Astrocyte (in vitro differentiated cells and primary cell): ENCODE results near the gene POC1B. TPM values are rescaled to one million over a fixed set of nuclear protein-coding genes. Genes with fewer than 3 reads are reported as not detected.

Experiments
- DNase-seq: peaks from one replicate; pipeline ENCODE4 v3.0.0-alpha.2; 2010; ENCODE audit warnings: low read depth
- FAIRE-seq: peaks from 2 replicates; lab custom pipeline; 2011; peaks lifted over from hg19 to GRCh38; lab: Jason Lieb, UNC
- H2AFZ ChIP-seq: 2 replicates; pipeline ENCODE4 v1.6.0; 2012; ENCODE audit warnings: low read depth, low read length, inconsistent platforms
- H3K27ac ChIP-seq: 2 replicates; pipeline ENCODE4 v1.5.1; 2011; ENCODE audit warnings: low read depth, low read length, inconsistent platforms
- H3K27me3 ChIP-seq: 2 replicates; pipeline ENCODE4 v1.6.0; 2011; ENCODE audit warnings: low read length, inconsistent platforms; ENCODE audit not compliant: insufficient read depth
- H3K36me3 ChIP-seq: 2 replicates; pipeline ENCODE4 v1.5.1; 2011; ENCODE audit warnings: low read length, inconsistent platforms; ENCODE audit not compliant: insufficient read depth
- H3K4me1 ChIP-seq: 2 replicates; pipeline ENCODE4 v1.5.1; 2011; ENCODE audit warnings: low read length, inconsistent platforms; ENCODE audit not compliant: insufficient read depth
- H3K4me2 ChIP-seq: 2 replicates; pipeline ENCODE4 v1.6.0; 2012; ENCODE audit warnings: low read length, inconsistent platforms
- H3K4me3 ChIP-seq: 2 replicates; pipeline ENCODE4 v1.5.1; 2011; ENCODE audit warnings: low read depth, mild to moderate bottlenecking, low read length, inconsistent platforms; ENCODE audit not compliant: insufficient read depth
- H3K79me2 ChIP-seq: 2 replicates; pipeline ENCODE4 v1.6.0; 2012; ENCODE audit warnings: mild to moderate bottlenecking, low read length, inconsistent platforms; ENCODE audit not compliant: insufficient read depth
- H3K9ac ChIP-seq: 2 replicates; pipeline ENCODE4 v1.6.0; 2012; ENCODE audit warnings: mild to moderate bottlenecking, low read length, inconsistent platforms
- H3K9me3 ChIP-seq: 2 replicates; pipeline ENCODE4 v1.5.1; 2012; ENCODE audit warnings: low read depth, mild to moderate bottlenecking, low read length, inconsistent platforms; ENCODE audit not compliant: insufficient read depth
- H4K20me1 ChIP-seq: 2 replicates; pipeline ENCODE4 v1.6.0; 2012; ENCODE audit warnings: low read length, inconsistent platforms; ENCODE audit not compliant: insufficient read depth
- H3K27ac Mint-ChIP-seq: one replicate; pipeline ENCODE4 v1.8.0; 2021; ENCODE audit warnings: mild to moderate bottlenecking, mixed read lengths; ENCODE audit not compliant: unreplicated experiment
- H3K27me3 Mint-ChIP-seq: one replicate; pipeline ENCODE4 v1.8.0; 2021; ENCODE audit warnings: low read depth, mixed read lengths; ENCODE audit not compliant: unreplicated experiment
- H3K36me3 Mint-ChIP-seq: one replicate; pipeline ENCODE4 v1.8.0; 2021; ENCODE audit warnings: low read depth, mixed read lengths; ENCODE audit not compliant: unreplicated experiment
- H3K4me1 Mint-ChIP-seq: one replicate; pipeline ENCODE4 v1.8.0; 2021; ENCODE audit warnings: low read depth, mixed read lengths; ENCODE audit not compliant: unreplicated experiment
- H3K4me3 Mint-ChIP-seq: one replicate; pipeline ENCODE4 v1.8.0; 2021; ENCODE audit warnings: mild to moderate bottlenecking, moderate library complexity, mixed read lengths; ENCODE audit not compliant: unreplicated experiment
- H3K9me3 Mint-ChIP-seq: one replicate; pipeline ENCODE4 v1.8.0; 2021; ENCODE audit warnings: mild to moderate bottlenecking, mixed read lengths; ENCODE audit not compliant: unreplicated experiment
- EZH2 ChIP-seq: IDR thresholded peaks from 2 replicates; pipeline ENCODE4 v1.6.1; 2012; ENCODE audit warnings: mild to moderate bottlenecking, low read length, inconsistent platforms; ENCODE audit not compliant: insufficient read depth
- total RNA-seq: library from RNA; stranded (reverse); gene quantifications from 2 replicates; pipeline ENCODE4 v1.2.1, GENCODE V29; 2021
- TF ChIP-seq, protein P1 (sequence below): IDR thresholded peaks from 2 replicates; pipeline ENCODE4 v1.5.1; 2011; ENCODE audit warnings: low read depth, mild to moderate bottlenecking, inconsistent platforms, low read length, moderate library complexity; ENCODE audit not compliant: insufficient read depth

The POC1B gene
- total RNA-seq, 1 donor from 2014 or later = 10.6 TPM

DNA sequence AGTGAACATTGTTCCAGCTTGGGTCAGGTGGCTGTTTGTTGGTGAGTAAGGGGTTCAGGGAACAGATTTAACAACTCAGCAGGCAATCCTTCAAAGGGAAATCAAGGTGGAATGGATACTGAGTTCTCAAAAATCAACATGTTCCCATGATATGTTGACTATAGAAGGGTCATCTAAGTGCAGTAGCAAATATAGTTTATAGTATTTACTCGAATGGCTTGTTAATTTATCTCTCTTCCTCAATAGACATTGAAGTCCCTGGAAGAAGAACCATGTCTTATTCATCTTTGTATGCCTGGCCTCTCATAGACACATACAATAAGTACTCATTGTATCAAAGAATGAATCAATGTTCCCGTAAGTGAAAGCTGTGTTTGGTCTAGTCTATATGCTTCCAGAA, 149.0 kb downstream of the POC1B start:
- H3K27ac Mint-ChIP-seq = no peak overlapping the region
- no peaks in the 10 kb centered on the region for H3K9me3 ChIP-seq

GRCh38 chr12:89376202-89376529, 149.7 kb downstream of the POC1B start:
- Histone ChIP-seq H2AFZ (no peak overlapping the region), H3K4me2 (peak overlapping the region; percentile 24), H3K9me3 (no peaks in the 10 kb centered on the region), H3K36me3 (no peaks in the 10 kb centered on the region), H3K9ac (no peak overlapping the region), H3K27me3 (no peaks in the 10 kb centered on the region), H3K4me3 (no peak overlapping the region), H3K27ac (peak overlapping the region; percentile 8), H3K79me2 (no peaks in the 10 kb centered on the region), H4K20me1 (no peaks in the 10 kb centered on the region), H3K4me1 (peaks cover 34% of the 10 kb centered on the region)
- Mint-ChIP-seq H3K4me3 (no peak overlapping the region), H3K36me3 (no peaks in the 10 kb centered on the region), H3K27me3 (no peaks in the 10 kb centered on the region), H3K4me1 (peaks cover 44% of the 10 kb centered on the region), H3K9me3 (no peaks in the 10 kb centered on the region), H3K27ac (peak overlapping the region; percentile 70)
- DNase-seq (no peak), FAIRE-seq (no peak)
- no peak for TF ChIP-seq EZH2
- TF ChIP-seq, protein P1, sequence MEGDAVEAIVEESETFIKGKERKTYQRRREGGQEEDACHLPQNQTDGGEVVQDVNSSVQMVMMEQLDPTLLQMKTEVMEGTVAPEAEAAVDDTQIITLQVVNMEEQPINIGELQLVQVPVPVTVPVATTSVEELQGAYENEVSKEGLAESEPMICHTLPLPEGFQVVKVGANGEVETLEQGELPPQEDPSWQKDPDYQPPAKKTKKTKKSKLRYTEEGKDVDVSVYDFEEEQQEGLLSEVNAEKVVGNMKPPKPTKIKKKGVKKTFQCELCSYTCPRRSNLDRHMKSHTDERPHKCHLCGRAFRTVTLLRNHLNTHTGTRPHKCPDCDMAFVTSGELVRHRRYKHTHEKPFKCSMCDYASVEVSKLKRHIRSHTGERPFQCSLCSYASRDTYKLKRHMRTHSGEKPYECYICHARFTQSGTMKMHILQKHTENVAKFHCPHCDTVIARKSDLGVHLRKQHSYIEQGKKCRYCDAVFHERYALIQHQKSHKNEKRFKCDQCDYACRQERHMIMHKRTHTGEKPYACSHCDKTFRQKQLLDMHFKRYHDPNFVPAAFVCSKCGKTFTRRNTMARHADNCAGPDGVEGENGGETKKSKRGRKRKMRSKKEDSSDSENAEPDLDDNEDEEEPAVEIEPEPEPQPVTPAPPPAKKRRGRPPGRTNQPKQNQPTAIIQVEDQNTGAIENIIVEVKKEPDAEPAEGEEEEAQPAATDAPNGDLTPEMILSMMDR = no peak

More for the DNA sequence above, 149.0 kb downstream of the POC1B start:
- Histone ChIP-seq H4K20me1 (no peaks in the 10 kb centered on the region), H3K36me3 (no peaks in the 10 kb centered on the region), H3K4me2 (no peak overlapping the region), H3K27me3 (no peaks in the 10 kb centered on the region), H3K27ac (no peak overlapping the region), H3K4me3 (no peak overlapping the region), H2AFZ (no peak overlapping the region), H3K9ac (no peak overlapping the region), H3K4me1 (peaks cover 32% of the 10 kb centered on the region), H3K79me2 (no peaks in the 10 kb centered on the region)
- H3K4me1 Mint-ChIP-seq = peaks cover 39% of the 10 kb centered on the region
- DNase-seq (no peak), FAIRE-seq (no peak)
- TF ChIP-seq, protein P1 = no peak
- no peak for TF ChIP-seq EZH2
- H3K9me3 Mint-ChIP-seq = no peaks in the 10 kb centered on the region
- no peaks in the 10 kb centered on the region for H3K36me3 Mint-ChIP-seq
- no peak overlapping the region for H3K4me3 Mint-ChIP-seq
- H3K27me3 Mint-ChIP-seq = no peaks in the 10 kb centered on the region

DNA sequence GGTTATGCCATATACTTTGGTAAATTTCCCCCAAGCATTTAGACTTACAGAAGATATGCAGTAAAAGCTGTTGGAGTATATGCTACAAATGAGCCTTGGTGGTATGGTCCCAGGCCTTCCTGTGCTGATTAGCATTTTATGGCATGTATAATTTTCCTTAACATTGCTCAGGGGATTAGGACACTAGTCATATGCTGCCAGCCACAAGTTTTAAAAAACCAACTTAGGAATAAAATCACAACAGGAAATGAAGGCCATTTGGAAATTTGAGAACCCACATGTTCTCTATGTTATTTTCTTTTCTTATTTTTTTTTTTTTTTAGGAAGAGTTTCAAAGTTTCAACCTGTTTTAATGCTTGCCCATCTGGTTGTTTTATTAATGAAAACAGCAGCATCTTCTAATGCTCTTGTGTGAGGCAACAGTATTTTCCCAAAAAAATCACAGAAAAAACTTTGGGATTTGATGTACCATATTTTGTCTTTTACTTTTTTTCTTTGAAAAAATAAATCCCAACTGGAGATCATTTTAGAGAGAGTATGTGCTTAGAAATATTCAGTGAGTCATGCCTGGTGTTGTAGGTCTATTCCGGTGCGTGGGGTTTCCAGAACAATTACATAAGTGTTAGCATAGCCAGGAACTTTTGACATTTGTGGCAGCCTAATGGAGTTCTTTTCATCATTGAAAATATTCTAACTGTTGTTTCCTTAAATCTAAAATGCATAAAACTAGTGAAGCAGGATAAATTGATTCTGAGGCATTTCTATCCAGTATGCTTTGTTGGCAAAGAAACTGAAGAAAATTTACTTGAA, 151.9 kb downstream of the POC1B start:
- TF ChIP-seq, protein P1 = no peak
- no peak for TF ChIP-seq EZH2
- H3K9me3 Mint-ChIP-seq = no peaks in the 10 kb centered on the region
- Histone ChIP-seq H3K27ac (peak overlapping the region; percentile 49), H3K4me2 (peak overlapping the region; percentile 61), H3K9ac (peak overlapping the region; percentile 7), H3K4me3 (no peak overlapping the region), H2AFZ (no peak overlapping the region), H3K36me3 (no peaks in the 10 kb centered on the region), H3K27me3 (no peaks in the 10 kb centered on the region), H3K9me3 (no peaks in the 10 kb centered on the region), H4K20me1 (no peaks in the 10 kb centered on the region), H3K4me1 (peaks cover 44% of the 10 kb centered on the region), H3K79me2 (no peaks in the 10 kb centered on the region)
- H3K4me1 Mint-ChIP-seq = peaks cover 62% of the 10 kb centered on the region
- H3K27ac Mint-ChIP-seq = peak overlapping the region; percentile 50
- H3K27me3 Mint-ChIP-seq = no peaks in the 10 kb centered on the region
- DNase-seq (peak; percentile 92), FAIRE-seq (no peak)
- no peak overlapping the region for H3K4me3 Mint-ChIP-seq
- no peaks in the 10 kb centered on the region for H3K36me3 Mint-ChIP-seq
